GM12878 (cell line): ENCODE measurements around the gene SMYD5.

ENCODE experiments used
- ASH2L ChIP-seq: fragments of 300-600, 200-600 bp; sonication (generic); IDR thresholded peaks from 2 replicates; pipeline ENCODE4 v1.6.1; 2017; ENCODE audit warnings: low read depth, mild to moderate bottlenecking, borderline replicate concordance
- CREB1 ChIP-seq: IDR thresholded peaks from 2 replicates; pipeline ENCODE4 v1.6.1; 2012; ENCODE audit warnings: low read depth, mild to moderate bottlenecking, inconsistent platforms
- CTCF ChIP-seq, 3 experiments: IDR thresholded peaks in 2 of 3; conservative IDR thresholded peaks in 1 of 3; 2 replicates each; pipeline ENCODE4 v1.5.1; 2011; ENCODE audit warnings: low read depth in 3 of 3, low read length in 3 of 3, mild to moderate bottlenecking in 3 of 3, control low read depth in 2 of 3, moderate library complexity in 2 of 3, inconsistent platforms in 1 of 3, mixed read lengths in 1 of 3; ENCODE audit not compliant: control insufficient read depth in 2 of 3, insufficient read depth in 1 of 3; ENCODE audit errors: extremely low read depth in 1 of 3
- CUX1 ChIP-seq: IDR thresholded peaks from 2 replicates; pipeline ENCODE4 v1.6.1; 2012; ENCODE audit warnings: improper control_type of control experiment, low read depth, low read length; ENCODE audit not compliant: insufficient replicate concordance
- EZH2 ChIP-seq: IDR thresholded peaks from 2 replicates; pipeline ENCODE4 v1.6.1; 2012; ENCODE audit warnings: low read depth, mild to moderate bottlenecking, control low read depth, inconsistent platforms, low read length, borderline replicate concordance; ENCODE audit not compliant: control insufficient read depth
- FOXK2 ChIP-seq: fragments of 450-650 bp; IDR thresholded peaks from 2 replicates; pipeline ENCODE4 v1.6.1; 2017; ENCODE audit warnings: mild to moderate bottlenecking, moderate library complexity
- MTA2 ChIP-seq: fragments of 450-650 bp; IDR thresholded peaks from 2 replicates; pipeline ENCODE4 v1.6.1; 2016; ENCODE audit warnings: low read depth, mild to moderate bottlenecking, moderate library complexity
- MXI1 ChIP-seq: fragments of 150-350 bp; IDR thresholded peaks from 2 replicates; pipeline ENCODE4 v1.6.1; 2011; ENCODE audit warnings: low read depth, mild to moderate bottlenecking, inconsistent platforms, low read length, improper control_type of control experiment
- NR2C2 ChIP-seq: IDR thresholded peaks from 2 replicates; pipeline ENCODE4 v1.6.1; 2011; ENCODE audit warnings: borderline replicate concordance, low read depth; ENCODE audit not compliant: control insufficient read depth, insufficient read length
- SP1 ChIP-seq: IDR thresholded peaks from one replicate; pipeline ENCODE4 v1.6.1; 2011; ENCODE audit warnings: low read depth, low read length
- ZNF24 ChIP-seq: fragments of 450-650 bp; IDR thresholded peaks from 2 replicates; pipeline ENCODE4 v1.6.1; 2017; ENCODE audit warnings: antibody characterized with exemption, mild to moderate bottlenecking
- ZNF274 ChIP-seq: IDR thresholded peaks from one replicate; pipeline ENCODE4 v1.8.0; 2011; ENCODE audit not compliant: insufficient read length, insufficient read depth
- TF ChIP-seq, protein P1 (sequence below): IDR thresholded peaks from 2 replicates; pipeline ENCODE4 v1.6.1; 2011; ENCODE audit warnings: low read depth, low read length, improper control_type of control experiment, borderline replicate concordance

GRCh38 chr2:73217160-73217559, 3.1 kb downstream of the SMYD5 start:
- TF ChIP-seq ZNF274 (no peak), FOXK2 (no peak), ASH2L (no peak), ZNF24 (no peak), MXI1 (no peak), MTA2 (no peak), CTCF (IDR thresholded peaks at IDR 0.05 in 2 of 3, conservative IDR thresholded peaks at IDR 0.05 in 1 of 3; ENCODE audit: control insufficient read depth in 2 of 3, extremely low read depth in 1 of 3, insufficient read depth in 1 of 3, low read depth in 3 of 3, low read length in 3 of 3) (no peak), CUX1 (no peak), EZH2 (no peak), NR2C2 (no peak), SP1 (no peak), CREB1 (no peak)
- TF ChIP-seq, protein P1, sequence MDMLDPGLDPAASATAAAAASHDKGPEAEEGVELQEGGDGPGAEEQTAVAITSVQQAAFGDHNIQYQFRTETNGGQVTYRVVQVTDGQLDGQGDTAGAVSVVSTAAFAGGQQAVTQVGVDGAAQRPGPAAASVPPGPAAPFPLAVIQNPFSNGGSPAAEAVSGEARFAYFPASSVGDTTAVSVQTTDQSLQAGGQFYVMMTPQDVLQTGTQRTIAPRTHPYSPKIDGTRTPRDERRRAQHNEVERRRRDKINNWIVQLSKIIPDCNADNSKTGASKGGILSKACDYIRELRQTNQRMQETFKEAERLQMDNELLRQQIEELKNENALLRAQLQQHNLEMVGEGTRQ, result no peak
